ENCODE data around the gene SSH3.

Gene SSH3

DNA sequence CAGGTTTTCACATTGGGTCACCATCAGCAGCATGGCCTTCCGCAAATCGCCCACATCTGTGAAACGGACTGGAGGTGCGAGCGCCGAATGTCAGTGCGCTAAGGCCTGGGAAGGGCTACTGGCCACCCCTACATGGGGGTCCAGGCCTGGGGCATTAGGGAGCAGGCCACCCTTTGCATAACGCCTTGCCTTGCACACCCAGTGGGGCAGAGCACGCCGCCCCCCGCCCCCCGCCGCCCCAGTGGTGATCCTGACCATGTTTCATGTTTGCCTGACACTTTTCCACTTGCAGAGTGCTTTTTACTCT is 34.4 kb upstream of the SSH3 start:
- DNase-seq, result no peak

- no peak for DNase-seq
These were observed 33.7 kb upstream of the SSH3 start for GRCh38 chr11:67269401-67270255.

DNA sequence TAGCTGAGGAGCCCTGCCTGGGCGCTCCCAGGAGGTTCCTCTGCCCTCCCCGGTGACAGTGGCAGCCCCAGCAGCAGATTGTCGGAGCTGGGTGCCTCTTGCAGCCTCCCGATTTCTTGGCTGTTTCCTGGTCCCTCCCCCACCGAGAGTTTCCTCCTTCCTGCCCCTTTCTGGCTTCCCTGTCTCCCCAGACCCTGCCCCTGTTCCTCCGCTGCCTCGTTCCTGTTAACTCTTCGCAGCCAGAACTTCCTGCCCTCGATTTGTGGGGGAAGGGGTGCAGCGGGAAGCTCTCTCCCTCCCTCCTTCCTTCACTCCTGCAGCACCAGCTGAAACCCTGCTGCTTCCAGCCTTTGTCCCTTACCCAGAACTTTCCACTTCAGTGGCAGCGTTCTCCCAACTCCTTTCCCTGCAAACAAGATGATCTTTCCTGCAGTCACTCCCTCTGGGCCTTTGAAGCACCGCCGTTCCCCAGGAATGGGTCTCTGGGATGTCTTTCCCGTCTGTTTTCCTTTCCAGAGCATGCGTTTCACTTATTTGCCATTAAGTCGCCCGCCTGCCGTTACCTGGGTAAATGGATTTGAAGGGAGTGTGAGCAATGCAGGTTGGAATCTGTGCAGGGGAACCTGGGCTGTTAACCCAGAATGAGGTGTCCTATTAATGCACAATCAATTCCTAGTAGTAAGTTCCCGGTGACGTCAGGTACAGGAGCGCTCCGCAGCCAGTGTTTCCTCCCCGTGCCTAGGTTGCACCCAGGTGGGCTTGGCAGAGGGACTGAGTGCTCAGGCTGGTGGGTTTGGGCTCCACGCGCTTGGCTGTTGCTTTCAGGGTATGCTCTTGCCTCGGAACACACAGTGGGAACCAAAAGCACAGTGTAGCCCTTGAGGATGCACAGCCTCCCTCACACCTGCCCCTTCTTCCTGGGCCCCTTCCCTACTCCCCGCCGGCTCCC is 32.8 kb upstream of the SSH3 start:
- no peak for DNase-seq

GRCh38 chr11:67271205-67271540 is 32.2 kb upstream of the SSH3 start:
- DNase-seq, result no peak

- DNase-seq, result no peak
These were observed 31.6 kb upstream of the SSH3 start for GRCh38 chr11:67271541-67272284.

GRCh38 chr11:67272327-67273259 is 30.7 kb upstream of the SSH3 start:
- no peak for DNase-seq

DNA sequence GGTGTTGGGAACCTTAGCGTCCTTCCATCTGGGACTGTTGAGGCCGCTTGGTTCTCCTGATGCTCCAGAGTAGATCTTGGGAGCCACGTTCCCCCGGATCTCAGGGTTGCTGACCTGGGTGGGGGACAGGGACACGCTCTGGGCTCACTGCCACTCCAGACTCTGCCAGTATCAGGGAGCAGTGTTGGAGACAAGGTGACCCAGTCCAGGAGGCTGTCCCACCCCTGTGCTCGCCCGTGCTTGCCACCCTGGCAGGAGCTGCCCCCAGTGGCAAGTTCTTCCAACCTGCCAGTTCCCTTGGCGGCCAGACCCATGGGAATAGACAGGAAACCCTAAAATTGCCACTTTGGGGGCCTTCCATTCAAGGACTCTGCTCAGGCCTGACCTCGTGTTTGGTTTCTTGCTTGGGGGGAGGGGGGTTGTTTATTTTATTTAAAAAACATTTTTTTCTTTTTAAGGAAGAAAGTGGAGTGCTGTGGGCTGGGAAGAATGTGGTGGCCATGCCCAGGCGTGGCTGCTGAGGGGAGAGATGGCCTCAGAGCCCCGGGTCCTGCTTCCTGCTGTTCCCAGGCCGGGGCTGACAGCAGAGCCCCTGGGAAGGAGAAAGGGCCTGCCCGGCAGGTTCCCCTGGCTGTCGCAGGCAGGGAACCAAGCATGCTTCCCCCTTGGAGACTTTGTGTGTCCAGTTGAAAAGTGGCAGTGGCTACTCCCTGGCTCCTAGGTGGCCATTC is 29.9 kb upstream of the SSH3 start:
- DNase-seq, result no peak

- DNase-seq, result no peak
These were observed 28.3 kb upstream of the SSH3 start for GRCh38 chr11:67274768-67275605.

GRCh38 chr11:67275606-67276409 is 27.5 kb upstream of the SSH3 start:
- DNase-seq, result no peak

GRCh38 chr11:67276781-67277230 is 26.5 kb upstream of the SSH3 start:
- DNase-seq, result no peak

DNA sequence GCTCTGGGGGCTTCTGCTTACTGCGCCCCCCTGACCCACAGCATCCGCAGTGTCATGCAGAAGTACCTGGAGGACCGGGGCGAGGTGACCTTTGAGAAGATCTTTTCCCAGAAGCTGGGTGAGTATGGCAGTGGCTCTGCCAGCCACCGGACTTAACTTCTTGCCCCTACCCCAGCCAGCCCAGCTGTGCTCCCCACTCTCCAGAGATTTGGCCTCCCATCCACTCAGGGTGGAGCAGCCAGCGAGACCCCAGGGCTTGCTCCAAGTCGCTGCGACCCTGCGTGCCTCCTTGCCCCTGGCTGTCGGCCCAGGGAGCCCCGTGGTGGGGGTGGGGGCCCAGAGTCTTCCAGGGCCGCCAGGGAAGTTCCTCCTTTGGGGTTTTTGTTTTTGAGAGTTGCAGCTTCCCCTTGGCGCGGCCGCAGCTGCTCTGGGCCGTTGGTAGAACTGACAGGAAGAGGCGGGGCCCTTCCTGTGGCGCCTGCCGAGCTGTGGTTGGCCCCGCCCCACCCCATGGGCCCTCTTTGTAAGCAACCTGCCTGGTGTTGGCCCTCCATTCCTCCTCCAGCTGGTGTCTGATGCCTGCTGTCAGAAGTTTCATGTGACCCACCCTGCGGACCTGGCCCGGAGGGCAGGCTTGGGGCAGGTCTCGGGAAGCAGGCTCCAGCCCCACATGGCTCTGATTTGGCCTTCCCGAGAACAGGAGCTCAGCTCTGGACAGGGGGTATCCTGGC is 25.9 kb upstream of the SSH3 start:
- DNase-seq, result no peak

DNA sequence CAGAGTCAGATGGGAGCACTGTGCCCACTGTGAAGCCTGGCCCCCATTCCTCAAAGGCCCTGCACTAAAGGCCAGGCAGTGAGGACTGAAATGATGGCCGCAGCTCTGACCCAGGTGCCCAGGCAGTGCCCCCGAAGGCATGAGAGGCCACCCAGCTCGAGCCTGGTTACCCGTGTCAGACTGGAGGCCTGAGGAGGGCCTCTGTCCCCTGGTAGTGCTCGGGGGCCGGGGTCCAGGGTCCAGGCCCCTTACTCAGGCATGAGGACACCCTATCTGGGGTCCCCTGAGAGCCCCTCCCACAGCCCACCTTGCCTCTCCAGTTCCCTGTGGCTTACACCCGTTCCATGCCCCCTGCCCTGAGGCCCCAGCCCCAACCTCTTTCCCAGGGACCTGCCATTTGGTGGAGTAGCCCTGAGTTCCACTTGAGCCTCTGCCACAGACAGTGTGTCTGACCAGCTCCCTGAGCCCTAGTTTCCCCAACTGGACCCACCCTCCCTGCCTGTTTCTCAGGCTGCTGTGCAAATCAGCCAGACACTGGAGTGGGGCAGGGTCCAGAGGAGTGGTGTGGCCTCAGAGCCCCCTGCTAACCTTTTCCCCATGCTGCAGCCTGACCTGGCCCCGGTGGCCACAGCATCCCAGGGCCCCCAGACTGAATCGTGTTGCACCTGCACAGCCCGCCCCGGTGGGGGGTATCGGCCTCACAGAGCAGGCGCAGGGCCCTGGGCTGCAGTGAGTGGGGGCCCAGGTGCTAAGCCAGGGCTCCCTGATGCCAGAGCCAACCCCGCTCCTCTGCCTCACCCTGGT is 25.0 kb upstream of the SSH3 start:
- DNase-seq, result no peak

GRCh38 chr11:67278939-67279588 is 24.3 kb upstream of the SSH3 start:
- DNase-seq, result no peak

GRCh38 chr11:67279589-67280340 is 23.6 kb upstream of the SSH3 start:
- no peak for DNase-seq

- no peak for DNase-seq
These were observed 23.0 kb upstream of the SSH3 start for GRCh38 chr11:67280341-67280787.

DNA sequence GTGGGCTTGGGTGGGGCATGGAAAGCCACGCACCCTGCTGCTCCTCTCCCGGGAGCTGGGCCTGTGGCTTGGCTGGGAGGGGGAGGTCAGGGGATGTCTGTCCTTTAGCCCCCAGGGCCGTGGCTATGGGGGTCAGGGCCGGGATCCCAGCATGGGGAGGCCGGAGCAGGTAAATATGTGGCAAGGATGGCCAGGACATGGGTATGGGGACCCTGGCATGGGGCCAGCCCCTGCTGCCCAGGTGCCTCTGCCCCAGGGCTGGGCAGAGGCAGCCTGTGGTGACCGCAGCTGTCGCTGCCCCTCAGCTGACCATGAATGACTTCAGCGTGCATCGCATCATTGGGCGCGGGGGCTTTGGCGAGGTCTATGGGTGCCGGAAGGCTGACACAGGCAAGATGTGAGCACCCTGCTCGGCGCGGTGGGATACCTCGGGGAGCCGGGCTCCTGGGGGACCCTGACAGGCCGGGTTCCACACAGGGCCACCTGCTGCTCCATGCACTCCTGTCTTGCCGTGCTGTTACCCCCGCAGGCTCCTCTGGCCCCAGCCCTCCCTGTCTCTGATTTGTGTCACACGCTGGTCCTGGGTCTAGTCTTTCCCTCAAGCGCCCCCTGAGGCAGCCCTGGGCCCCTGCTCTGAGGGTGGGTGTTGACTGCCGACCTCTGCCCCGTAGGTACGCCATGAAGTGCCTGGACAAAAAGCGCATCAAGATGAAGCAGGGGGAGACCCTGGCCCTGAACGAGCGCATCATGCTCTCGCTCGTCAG is 22.4 kb upstream of the SSH3 start:
- no peak for DNase-seq
